ENCODE measurements around the gene LRRC14B. TPM values are rescaled to one million over a fixed set of nuclear protein-coding genes. Genes with fewer than 3 reads are reported as not detected.
A peak's percentile ranks its signal among the peaks of the same experiment; 100 is the strongest.

Gene LRRC14B
- total and polyA plus RNA-seq, 2 of the 13 experiments (the other 11 are each of a cell fraction or from before 2014, with no cell fraction given): not detected

DNA sequence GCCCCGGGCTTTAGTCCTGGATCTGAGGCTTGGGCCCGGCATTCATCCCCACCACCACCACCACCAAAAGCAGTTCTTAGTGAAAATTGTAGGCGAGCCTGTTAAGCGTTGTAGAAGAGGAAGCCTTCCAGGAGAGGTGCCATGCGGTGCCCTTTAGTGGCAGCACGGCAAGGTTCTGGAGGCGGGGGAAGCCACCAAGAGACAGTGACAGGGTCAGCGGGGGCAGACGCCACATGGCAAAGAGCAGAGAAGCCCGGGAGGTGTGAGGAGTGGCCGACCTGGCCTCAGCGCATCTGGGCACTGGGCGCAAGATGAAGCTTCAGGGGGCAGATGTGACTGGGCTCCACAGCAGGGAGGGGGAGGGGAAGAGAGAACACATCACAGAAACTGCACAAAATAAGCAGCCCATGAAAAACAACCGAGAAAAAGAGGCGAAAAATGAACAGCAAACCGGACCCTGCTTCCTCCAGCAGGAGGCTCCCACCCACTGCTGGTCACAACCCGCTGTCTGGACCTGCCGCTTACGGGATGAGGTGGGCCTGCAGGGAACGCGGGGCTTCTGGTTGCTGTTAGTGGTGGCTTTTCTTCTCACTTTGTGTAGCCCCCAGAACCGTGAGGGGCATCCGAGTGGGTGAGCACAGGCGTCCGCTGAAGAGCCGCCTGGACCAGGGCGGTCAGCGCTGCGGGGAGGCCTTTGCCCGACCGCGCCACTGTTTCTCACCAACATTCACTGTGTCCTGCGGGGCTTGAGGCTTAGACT, 4.3 kb downstream of the LRRC14B start (continued):
- TF ChIP-seq, protein P1, sequence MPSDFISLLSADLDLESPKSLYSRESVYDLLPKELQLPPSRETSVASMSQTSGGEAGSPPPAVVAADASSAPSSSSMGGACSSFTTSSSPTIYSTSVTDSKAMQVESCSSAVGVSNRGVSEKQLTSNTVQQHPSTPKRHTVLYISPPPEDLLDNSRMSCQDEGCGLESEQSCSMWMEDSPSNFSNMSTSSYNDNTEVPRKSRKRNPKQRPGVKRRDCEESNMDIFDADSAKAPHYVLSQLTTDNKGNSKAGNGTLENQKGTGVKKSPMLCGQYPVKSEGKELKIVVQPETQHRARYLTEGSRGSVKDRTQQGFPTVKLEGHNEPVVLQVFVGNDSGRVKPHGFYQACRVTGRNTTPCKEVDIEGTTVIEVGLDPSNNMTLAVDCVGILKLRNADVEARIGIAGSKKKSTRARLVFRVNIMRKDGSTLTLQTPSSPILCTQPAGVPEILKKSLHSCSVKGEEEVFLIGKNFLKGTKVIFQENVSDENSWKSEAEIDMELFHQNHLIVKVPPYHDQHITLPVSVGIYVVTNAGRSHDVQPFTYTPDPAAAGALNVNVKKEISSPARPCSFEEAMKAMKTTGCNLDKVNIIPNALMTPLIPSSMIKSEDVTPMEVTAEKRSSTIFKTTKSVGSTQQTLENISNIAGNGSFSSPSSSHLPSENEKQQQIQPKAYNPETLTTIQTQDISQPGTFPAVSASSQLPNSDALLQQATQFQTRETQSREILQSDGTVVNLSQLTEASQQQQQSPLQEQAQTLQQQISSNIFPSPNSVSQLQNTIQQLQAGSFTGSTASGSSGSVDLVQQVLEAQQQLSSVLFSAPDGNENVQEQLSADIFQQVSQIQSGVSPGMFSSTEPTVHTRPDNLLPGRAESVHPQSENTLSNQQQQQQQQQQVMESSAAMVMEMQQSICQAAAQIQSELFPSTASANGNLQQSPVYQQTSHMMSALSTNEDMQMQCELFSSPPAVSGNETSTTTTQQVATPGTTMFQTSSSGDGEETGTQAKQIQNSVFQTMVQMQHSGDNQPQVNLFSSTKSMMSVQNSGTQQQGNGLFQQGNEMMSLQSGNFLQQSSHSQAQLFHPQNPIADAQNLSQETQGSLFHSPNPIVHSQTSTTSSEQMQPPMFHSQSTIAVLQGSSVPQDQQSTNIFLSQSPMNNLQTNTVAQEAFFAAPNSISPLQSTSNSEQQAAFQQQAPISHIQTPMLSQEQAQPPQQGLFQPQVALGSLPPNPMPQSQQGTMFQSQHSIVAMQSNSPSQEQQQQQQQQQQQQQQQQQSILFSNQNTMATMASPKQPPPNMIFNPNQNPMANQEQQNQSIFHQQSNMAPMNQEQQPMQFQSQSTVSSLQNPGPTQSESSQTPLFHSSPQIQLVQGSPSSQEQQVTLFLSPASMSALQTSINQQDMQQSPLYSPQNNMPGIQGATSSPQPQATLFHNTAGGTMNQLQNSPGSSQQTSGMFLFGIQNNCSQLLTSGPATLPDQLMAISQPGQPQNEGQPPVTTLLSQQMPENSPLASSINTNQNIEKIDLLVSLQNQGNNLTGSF (CRISPR knock-in tag; IDR thresholded peaks at IDR 0.05): no peak
- no peak for TF ChIP-seq ZNF75D (CRISPR knock-in tag; IDR thresholded peaks at IDR 0.05; ENCODE audit: borderline replicate concordance)
- TF ChIP-seq ARID2 (CRISPR knock-in tag; IDR thresholded peaks at IDR 0.05; ENCODE audit: borderline replicate concordance): no peak
- no peak for TF ChIP-seq ZNF143 (CRISPR knock-in tag; IDR thresholded peaks at IDR 0.05)
- no peak for TF ChIP-seq KLF16 (CRISPR knock-in tag; IDR thresholded peaks at IDR 0.05)
- peak; percentile 52; the same call in 1 of the 2 replicates for TF ChIP-seq ZBTB33 (CRISPR knock-in tag; IDR thresholded peaks at IDR 0.05)
- peak; percentile 19; the same call in 1 of the 2 replicates for TF ChIP-seq STAG1 (CRISPR knock-in tag; IDR thresholded peaks at IDR 0.05)
- peak; percentile 25; the same call in 1 of the 2 replicates for TF ChIP-seq CTCF (CRISPR knock-in tag; IDR thresholded peaks at IDR 0.05)
